Measurements from ENCODE around the gene MYOF. TPM values are rescaled to one million over a fixed set of nuclear protein-coding genes. Genes with fewer than 3 reads are reported as not detected.

Gene MYOF
- polyA plus RNA-seq, 4 donors = 1.6 to 20.6 (median 9.4) TPM

DNA sequence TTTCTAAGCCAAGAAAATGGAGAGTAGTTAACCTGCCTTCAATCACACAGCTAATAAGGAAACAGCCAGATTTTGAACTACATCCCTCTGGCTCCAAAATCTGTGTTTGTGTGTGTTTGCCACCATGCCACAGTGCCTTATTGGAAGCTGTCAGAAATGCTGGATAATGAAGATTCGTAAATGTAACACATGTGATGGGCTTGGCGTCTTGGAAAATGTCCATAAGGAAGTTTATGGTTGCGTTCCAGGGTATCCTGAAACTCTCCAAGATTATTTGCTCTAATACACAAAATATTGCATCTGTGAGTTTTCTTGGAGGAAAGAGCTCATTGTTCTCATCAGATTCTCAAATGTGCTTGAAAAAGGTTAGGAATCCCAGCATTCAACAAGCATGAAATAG is 22.7 kb downstream of the MYOF start:
- Histone ChIP-seq H3K36me3 (ENCODE audit: control insufficient read depth in 3 of 3, insufficient read depth in 2 of 3, low read depth in 1 of 3, low read length in 3 of 3) (peaks cover 0 to 12% (median 0%) of the 10 kb centered on the region in 3 donors), H3K27me3 (ENCODE audit: control insufficient read depth in 3 of 3, insufficient read depth in 3 of 3, low read length in 3 of 3) (no peaks in the 10 kb centered on the region), H3K4me1 (ENCODE audit: control insufficient read depth in 3 of 3, insufficient read depth in 2 of 3, low read depth in 1 of 3, low read length in 2 of 3) (peaks cover 0 to 43% (median 10%) of the 10 kb centered on the region in 3 donors), H3K27ac (ENCODE audit: low read depth in 1 of 3, low read length in 2 of 3) (peak overlapping the region in 2 of 3 donors; percentile 73 to 77), H3K4me3 (ENCODE audit: low read depth in 1 of 3, low read length in 3 of 3) (no peak overlapping the region), H3K9me3 (ENCODE audit: control insufficient read depth in 2 of 2, insufficient read depth in 1 of 2, low read depth in 1 of 2, low read length in 1 of 2) (no peaks in the 10 kb centered on the region)
- FAIRE-seq (no peak), DNase-seq (no peak)
- WGBS, 3 donors = 52 to 82% (median 52%) methylated on average over 3 of the region's 3 CpGs

GRCh38 chr10:93458821-93459257 is 23.3 kb downstream of the MYOF start:
- peak overlapping the region in 2 of 3 donors; percentile 73 to 77 for H3K27ac ChIP-seq (ENCODE audit: low read depth in 1 of 3, low read length in 2 of 3)
- H3K36me3 ChIP-seq (ENCODE audit: control insufficient read depth in 3 of 3, insufficient read depth in 2 of 3, low read depth in 1 of 3, low read length in 3 of 3) = peaks cover 0 to 13% (median 0%) of the 10 kb centered on the region in 3 donors
- no peaks in the 10 kb centered on the region for H3K9me3 ChIP-seq (ENCODE audit: control insufficient read depth in 2 of 2, insufficient read depth in 1 of 2, low read depth in 1 of 2, low read length in 1 of 2)
- H3K27me3 ChIP-seq (ENCODE audit: control insufficient read depth in 3 of 3, insufficient read depth in 3 of 3, low read length in 3 of 3) = no peaks in the 10 kb centered on the region
- no peak overlapping the region for H3K4me3 ChIP-seq (ENCODE audit: low read depth in 1 of 3, low read length in 3 of 3)
- FAIRE-seq (no peak), DNase-seq (peak; percentile 84 to 90)
- peaks cover 0 to 37% (median 7%) of the 10 kb centered on the region in 3 donors for H3K4me1 ChIP-seq (ENCODE audit: control insufficient read depth in 3 of 3, insufficient read depth in 2 of 3, low read depth in 1 of 3, low read length in 2 of 3)
- 26 to 55% (median 29%) methylated on average over 6 of the region's 6 CpGs for WGBS, 3 donors

GRCh38 chr10:93457511-93457910 is 24.6 kb downstream of the MYOF start:
- no peaks in the 10 kb centered on the region for H3K9me3 ChIP-seq (ENCODE audit: control insufficient read depth in 2 of 2, insufficient read depth in 1 of 2, low read depth in 1 of 2, low read length in 1 of 2)
- peaks cover 0 to 32% (median 7%) of the 10 kb centered on the region in 3 donors for H3K4me1 ChIP-seq (ENCODE audit: control insufficient read depth in 3 of 3, insufficient read depth in 2 of 3, low read depth in 1 of 3, low read length in 2 of 3)
- H3K36me3 ChIP-seq (ENCODE audit: control insufficient read depth in 3 of 3, insufficient read depth in 2 of 3, low read depth in 1 of 3, low read length in 3 of 3) = peaks cover 0 to 13% (median 0%) of the 10 kb centered on the region in 3 donors
- H3K27ac ChIP-seq (ENCODE audit: low read depth in 1 of 3, low read length in 2 of 3) = no peak overlapping the region
- H3K4me3 ChIP-seq (ENCODE audit: low read depth in 1 of 3, low read length in 3 of 3) = no peak overlapping the region
- 70 to 77% (median 72%) methylated on average over 8 of the region's 8 CpGs for WGBS, 3 donors
- FAIRE-seq (no peak), DNase-seq (no peak)
- H3K27me3 ChIP-seq (ENCODE audit: control insufficient read depth in 3 of 3, insufficient read depth in 3 of 3, low read length in 3 of 3) = no peaks in the 10 kb centered on the region

DNA sequence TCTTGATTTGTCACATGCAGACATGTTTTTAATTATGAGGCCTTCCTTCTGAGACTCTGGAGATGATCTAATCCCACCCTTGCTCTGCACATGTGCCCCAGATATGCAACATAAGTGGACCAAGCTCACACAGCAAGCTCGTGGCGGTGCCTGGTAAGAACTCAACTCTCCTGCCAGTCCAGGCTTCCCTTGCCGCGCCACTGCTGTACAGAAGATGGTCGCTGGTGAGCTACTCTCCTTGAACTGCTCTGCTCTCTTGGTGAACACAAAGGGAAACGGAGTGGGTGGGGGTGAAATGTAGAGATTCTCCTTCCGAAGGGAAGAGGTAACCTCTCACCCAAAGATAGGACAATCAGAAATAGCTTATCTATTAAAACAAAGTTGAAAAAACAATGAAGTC is 25.7 kb downstream of the MYOF start:
- Histone ChIP-seq H3K36me3 (ENCODE audit: control insufficient read depth in 3 of 3, insufficient read depth in 2 of 3, low read depth in 1 of 3, low read length in 3 of 3) (peaks cover 0 to 13% (median 0%) of the 10 kb centered on the region in 3 donors), H3K27me3 (ENCODE audit: control insufficient read depth in 3 of 3, insufficient read depth in 3 of 3, low read length in 3 of 3) (no peaks in the 10 kb centered on the region), H3K4me1 (ENCODE audit: control insufficient read depth in 3 of 3, insufficient read depth in 2 of 3, low read depth in 1 of 3, low read length in 2 of 3) (peaks cover 0 to 30% (median 7%) of the 10 kb centered on the region in 3 donors), H3K9me3 (ENCODE audit: control insufficient read depth in 2 of 2, insufficient read depth in 1 of 2, low read depth in 1 of 2, low read length in 1 of 2) (no peaks in the 10 kb centered on the region), H3K4me3 (ENCODE audit: low read depth in 1 of 3, low read length in 3 of 3) (no peak overlapping the region), H3K27ac (ENCODE audit: low read depth in 1 of 3, low read length in 2 of 3) (no peak overlapping the region)
- 81 to 90% (median 83%) methylated on average over 7 of the region's 7 CpGs for WGBS, 3 donors
- DNase-seq (no peak), FAIRE-seq (no peak)

GRCh38 chr10:93454736-93455135 is 27.4 kb downstream of the MYOF start:
- no peak for FAIRE-seq
- Histone ChIP-seq H3K27ac (ENCODE audit: low read depth in 1 of 3, low read length in 2 of 3) (no peak overlapping the region), H3K27me3 (ENCODE audit: control insufficient read depth in 3 of 3, insufficient read depth in 3 of 3, low read length in 3 of 3) (no peaks in the 10 kb centered on the region), H3K9me3 (ENCODE audit: control insufficient read depth in 2 of 2, insufficient read depth in 1 of 2, low read depth in 1 of 2, low read length in 1 of 2) (no peaks in the 10 kb centered on the region), H3K4me3 (ENCODE audit: low read depth in 1 of 3, low read length in 3 of 3) (no peak overlapping the region), H3K4me1 (ENCODE audit: control insufficient read depth in 3 of 3, insufficient read depth in 2 of 3, low read depth in 1 of 3, low read length in 2 of 3) (peaks cover 0 to 25% (median 7%) of the 10 kb centered on the region in 3 donors), H3K36me3 (ENCODE audit: control insufficient read depth in 3 of 3, insufficient read depth in 2 of 3, low read depth in 1 of 3, low read length in 3 of 3) (peaks cover 0 to 8% (median 0%) of the 10 kb centered on the region in 3 donors)
- no peak for DNase-seq
- 90 to 98% (median 96%) methylated on average over 7 of the region's 7 CpGs for WGBS, 3 donors

DNA sequence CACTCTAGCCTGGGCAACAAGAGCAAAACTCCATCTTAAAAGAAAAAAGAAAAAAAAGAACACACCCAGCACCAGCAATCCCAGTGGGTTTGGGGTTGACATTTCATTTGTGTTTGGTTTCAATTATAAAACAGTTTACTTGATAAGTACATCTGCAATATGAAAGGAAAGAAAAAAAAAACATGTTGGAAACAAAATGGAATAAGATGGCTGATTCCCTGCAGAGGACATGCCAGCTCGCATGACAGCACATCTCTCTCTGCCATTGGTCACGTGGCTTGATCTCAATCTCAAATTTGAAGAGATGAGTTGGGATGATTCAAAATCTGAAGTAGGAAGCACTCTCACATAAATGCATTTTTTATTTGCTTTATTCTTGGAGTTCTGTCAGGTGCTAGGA is 28.0 kb downstream of the MYOF start:
- peaks cover 0 to 8% (median 0%) of the 10 kb centered on the region in 3 donors for H3K36me3 ChIP-seq (ENCODE audit: control insufficient read depth in 3 of 3, insufficient read depth in 2 of 3, low read depth in 1 of 3, low read length in 3 of 3)

DNA sequence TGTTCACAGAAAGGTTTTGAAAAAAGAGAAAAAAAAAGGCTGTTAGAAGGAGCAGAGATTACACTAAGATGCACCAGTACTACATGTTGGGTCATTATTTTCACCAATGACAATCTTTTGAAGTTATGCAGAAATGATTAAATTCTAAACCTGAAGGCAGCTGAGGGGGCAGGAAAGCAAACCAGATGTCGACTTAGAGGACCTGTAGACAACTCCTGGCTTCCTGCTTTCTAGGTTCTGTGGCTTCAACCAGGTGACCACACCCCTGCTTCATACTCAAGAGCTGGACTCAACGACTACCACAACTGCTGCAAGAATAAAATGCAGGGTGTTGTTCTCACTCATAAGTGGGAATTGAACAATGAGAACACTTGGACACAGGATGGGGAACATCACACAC is 30.0 kb downstream of the MYOF start:
- no peak overlapping the region for H3K4me3 ChIP-seq (ENCODE audit: low read depth in 1 of 3, low read length in 3 of 3)
- peaks cover 0 to 5% (median 0%) of the 10 kb centered on the region in 3 donors for H3K4me1 ChIP-seq (ENCODE audit: control insufficient read depth in 3 of 3, insufficient read depth in 2 of 3, low read depth in 1 of 3, low read length in 2 of 3)
- 42 to 48% (median 45%) methylated on average over 2 of the region's 2 CpGs for WGBS, 3 donors
- no peak overlapping the region for H3K27ac ChIP-seq (ENCODE audit: low read depth in 1 of 3, low read length in 2 of 3)
- no peaks in the 10 kb centered on the region for H3K9me3 ChIP-seq (ENCODE audit: control insufficient read depth in 2 of 2, insufficient read depth in 1 of 2, low read depth in 1 of 2, low read length in 1 of 2)
- peaks cover 0 to 11% (median 0%) of the 10 kb centered on the region in 3 donors for H3K36me3 ChIP-seq (ENCODE audit: control insufficient read depth in 3 of 3, insufficient read depth in 2 of 3, low read depth in 1 of 3, low read length in 3 of 3)
- no peaks in the 10 kb centered on the region for H3K27me3 ChIP-seq (ENCODE audit: control insufficient read depth in 3 of 3, insufficient read depth in 3 of 3, low read length in 3 of 3)
- FAIRE-seq (no peak), DNase-seq (no peak)

More for the DNA sequence above, 28.0 kb downstream of the MYOF start:
- Histone ChIP-seq H3K4me1 (ENCODE audit: control insufficient read depth in 3 of 3, insufficient read depth in 2 of 3, low read depth in 1 of 3, low read length in 2 of 3) (peaks cover 0 to 20% (median 6%) of the 10 kb centered on the region in 3 donors), H3K27me3 (ENCODE audit: control insufficient read depth in 3 of 3, insufficient read depth in 3 of 3, low read length in 3 of 3) (no peaks in the 10 kb centered on the region), H3K27ac (ENCODE audit: low read depth in 1 of 3, low read length in 2 of 3) (no peak overlapping the region), H3K9me3 (ENCODE audit: control insufficient read depth in 2 of 2, insufficient read depth in 1 of 2, low read depth in 1 of 2, low read length in 1 of 2) (no peaks in the 10 kb centered on the region), H3K4me3 (ENCODE audit: low read depth in 1 of 3, low read length in 3 of 3) (no peak overlapping the region)
- DNase-seq (no peak), FAIRE-seq (no peak)
- WGBS, 3 donors = 83 to 92% (median 90%) methylated on average over 2 of the region's 2 CpGs

GRCh38 chr10:93451244-93451947 is 30.7 kb downstream of the MYOF start:
- Histone ChIP-seq H3K36me3 (ENCODE audit: control insufficient read depth in 3 of 3, insufficient read depth in 2 of 3, low read depth in 1 of 3, low read length in 3 of 3) (peaks cover 0 to 9% (median 0%) of the 10 kb centered on the region in 3 donors), H3K27me3 (ENCODE audit: control insufficient read depth in 3 of 3, insufficient read depth in 3 of 3, low read length in 3 of 3) (no peaks in the 10 kb centered on the region), H3K4me3 (ENCODE audit: low read depth in 1 of 3, low read length in 3 of 3) (no peak overlapping the region), H3K27ac (ENCODE audit: low read depth in 1 of 3, low read length in 2 of 3) (no peak overlapping the region), H3K4me1 (ENCODE audit: control insufficient read depth in 3 of 3, insufficient read depth in 2 of 3, low read depth in 1 of 3, low read length in 2 of 3) (peaks cover 0 to 7% (median 0%) of the 10 kb centered on the region in 3 donors), H3K9me3 (ENCODE audit: control insufficient read depth in 2 of 2, insufficient read depth in 1 of 2, low read depth in 1 of 2, low read length in 1 of 2) (no peaks in the 10 kb centered on the region)
- WGBS, 3 donors = 48 to 72% (median 53%) methylated on average over 7 of the region's 7 CpGs
- FAIRE-seq (no peak), DNase-seq (no peak)

Data from small intestine (tissue), 7 donors.